ENCODE results near the gene C11orf65.

C11orf65 gene

DNA sequence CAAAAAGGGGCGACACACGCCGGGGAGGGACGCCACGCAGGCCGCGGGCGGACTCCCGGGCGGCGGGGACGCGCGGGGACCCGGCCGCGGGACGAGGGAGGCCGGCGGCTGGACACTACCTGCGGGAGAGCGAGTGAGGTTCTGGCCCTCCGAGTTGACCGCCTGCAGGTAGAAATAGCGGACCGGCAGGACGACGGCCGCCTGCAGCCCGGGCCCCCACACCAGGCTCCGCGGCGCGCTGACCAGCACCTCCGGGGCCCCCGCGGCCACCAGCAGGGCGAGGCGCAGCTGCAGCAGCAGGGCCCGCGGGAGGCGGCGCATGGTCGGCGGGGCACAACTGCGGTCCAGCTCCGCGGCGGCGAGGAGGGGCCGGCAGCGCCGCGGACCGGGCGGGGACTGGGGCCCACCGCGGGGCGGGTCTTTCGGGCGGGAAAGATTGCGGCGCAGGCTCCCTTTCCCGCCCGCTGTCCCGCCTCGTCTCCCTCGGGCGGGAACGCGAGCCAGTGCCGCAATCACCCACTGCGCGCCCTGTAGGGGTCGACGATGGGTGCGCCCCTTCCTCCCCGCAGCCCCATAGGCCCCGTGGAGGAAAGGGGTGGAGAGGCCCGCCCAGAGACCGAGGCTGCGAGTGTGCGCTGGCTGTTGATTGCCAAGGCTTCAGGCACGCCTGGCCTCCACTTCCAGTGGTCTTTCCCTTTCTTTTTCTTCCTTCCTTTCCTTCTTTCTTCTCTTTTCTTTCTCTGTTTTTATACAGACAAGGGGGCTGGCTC lies 30.9 kb upstream of the C11orf65 start, which contains the start of gene POGLUT3:
Gene POGLUT3 (minus strand): TSS at position 339 of the 770 bp plus-strand sequence. CDS start 18 bp downstream, at position 321.
- TF ChIP-seq TAF1 (IDR thresholded peaks at IDR 0.05; ENCODE audit: borderline replicate concordance, insufficient read depth, low read length), result no peak
- TF ChIP-seq FOXP2 (optimal IDR thresholded peaks at IDR 0.05; ENCODE audit: borderline replicate concordance, extremely low read depth, extremely low read length, insufficient read depth), result peak; percentile 14

DNA sequence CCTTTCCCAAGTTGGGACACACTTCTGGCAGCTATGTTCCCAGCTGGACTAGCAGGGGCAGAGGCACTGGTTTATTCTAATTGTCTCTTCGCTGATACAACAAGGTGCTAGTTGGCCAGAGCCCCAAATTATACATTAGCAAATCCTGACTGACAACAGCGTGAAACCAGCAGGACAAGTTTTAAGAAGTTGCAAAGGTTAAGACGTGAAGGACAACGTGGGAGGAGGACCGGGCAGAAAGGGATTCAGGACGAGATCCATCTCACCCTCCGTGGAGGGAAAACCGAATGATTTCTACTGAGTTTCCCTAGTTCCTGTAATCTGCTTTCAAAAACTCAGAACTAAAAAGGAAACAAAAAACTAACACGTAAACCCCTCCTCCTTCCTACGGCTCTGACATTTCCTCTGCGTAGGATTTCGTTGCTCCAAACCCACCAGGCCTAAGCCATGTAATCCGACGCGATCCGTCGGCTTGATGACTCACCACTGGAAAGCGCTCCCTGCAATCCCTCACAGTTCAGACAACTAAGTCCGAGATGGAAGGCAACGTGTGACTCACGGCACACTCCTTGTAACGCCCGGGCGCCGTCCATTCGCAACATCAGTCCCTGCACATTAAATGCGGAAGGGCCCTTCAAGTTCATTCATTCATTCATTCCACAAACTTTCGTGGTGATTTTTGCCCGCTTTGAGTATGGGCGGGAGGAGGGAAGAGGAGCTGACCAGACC lies 30.2 kb upstream of the C11orf65 start:
- TF ChIP-seq POLR2AphosphoS5 (IDR thresholded peaks at IDR 0.05; ENCODE audit: low read depth, low read length) (peak; percentile 63; the same call in 1 of the 2 replicates), SIN3A (IDR thresholded peaks at IDR 0.05; ENCODE audit: borderline replicate concordance, insufficient read depth, low read length) (no peak), TAF1 (IDR thresholded peaks at IDR 0.05; ENCODE audit: borderline replicate concordance, insufficient read depth, low read length) (peak; percentile 62; the same call in 1 of the 2 replicates), FOXP2 (optimal IDR thresholded peaks at IDR 0.05; ENCODE audit: borderline replicate concordance, extremely low read depth, extremely low read length, insufficient read depth) (peak; percentile 62)
- TF ChIP-seq, protein P1, sequence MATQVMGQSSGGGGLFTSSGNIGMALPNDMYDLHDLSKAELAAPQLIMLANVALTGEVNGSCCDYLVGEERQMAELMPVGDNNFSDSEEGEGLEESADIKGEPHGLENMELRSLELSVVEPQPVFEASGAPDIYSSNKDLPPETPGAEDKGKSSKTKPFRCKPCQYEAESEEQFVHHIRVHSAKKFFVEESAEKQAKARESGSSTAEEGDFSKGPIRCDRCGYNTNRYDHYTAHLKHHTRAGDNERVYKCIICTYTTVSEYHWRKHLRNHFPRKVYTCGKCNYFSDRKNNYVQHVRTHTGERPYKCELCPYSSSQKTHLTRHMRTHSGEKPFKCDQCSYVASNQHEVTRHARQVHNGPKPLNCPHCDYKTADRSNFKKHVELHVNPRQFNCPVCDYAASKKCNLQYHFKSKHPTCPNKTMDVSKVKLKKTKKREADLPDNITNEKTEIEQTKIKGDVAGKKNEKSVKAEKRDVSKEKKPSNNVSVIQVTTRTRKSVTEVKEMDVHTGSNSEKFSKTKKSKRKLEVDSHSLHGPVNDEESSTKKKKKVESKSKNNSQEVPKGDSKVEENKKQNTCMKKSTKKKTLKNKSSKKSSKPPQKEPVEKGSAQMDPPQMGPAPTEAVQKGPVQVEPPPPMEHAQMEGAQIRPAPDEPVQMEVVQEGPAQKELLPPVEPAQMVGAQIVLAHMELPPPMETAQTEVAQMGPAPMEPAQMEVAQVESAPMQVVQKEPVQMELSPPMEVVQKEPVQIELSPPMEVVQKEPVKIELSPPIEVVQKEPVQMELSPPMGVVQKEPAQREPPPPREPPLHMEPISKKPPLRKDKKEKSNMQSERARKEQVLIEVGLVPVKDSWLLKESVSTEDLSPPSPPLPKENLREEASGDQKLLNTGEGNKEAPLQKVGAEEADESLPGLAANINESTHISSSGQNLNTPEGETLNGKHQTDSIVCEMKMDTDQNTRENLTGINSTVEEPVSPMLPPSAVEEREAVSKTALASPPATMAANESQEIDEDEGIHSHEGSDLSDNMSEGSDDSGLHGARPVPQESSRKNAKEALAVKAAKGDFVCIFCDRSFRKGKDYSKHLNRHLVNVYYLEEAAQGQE (IDR thresholded peaks at IDR 0.05; ENCODE audit: insufficient read depth in 1 of 2, low read depth in 2 of 2, low read length in 2 of 2), result no peak

DNA sequence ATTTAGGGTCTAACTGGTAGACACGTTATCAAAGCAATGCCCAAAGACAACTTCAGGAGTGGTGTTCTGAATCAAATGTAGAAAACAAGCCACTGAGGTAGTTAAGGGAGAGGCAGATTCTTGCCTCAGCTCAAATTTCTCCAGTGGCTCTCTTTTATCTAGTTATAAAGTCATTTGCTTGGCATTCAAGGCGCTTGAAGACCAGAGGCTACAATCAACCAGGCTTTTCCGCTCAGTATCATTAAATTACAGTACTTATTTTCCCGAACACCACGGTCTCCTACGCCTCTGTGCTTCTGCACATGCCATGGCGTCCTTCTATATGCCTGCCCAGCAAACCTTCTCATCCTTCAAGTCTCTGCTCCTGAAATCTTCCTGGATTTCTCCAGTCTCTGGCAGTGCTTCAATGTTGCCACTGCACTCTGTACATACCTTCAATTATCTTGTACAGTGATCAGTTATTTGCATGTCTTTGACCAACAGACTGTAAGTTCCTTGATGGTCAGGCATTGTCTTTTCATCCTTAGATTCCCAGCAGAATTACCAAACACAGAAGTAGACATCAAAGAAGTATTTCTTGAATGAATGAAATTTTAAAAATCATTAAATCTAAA lies 29.4 kb upstream of the C11orf65 start:
- TF ChIP-seq TAF1 (IDR thresholded peaks at IDR 0.05; ENCODE audit: borderline replicate concordance, insufficient read depth, low read length), result no peak
- no peak for TF ChIP-seq POLR2AphosphoS5 (IDR thresholded peaks at IDR 0.05; ENCODE audit: low read depth, low read length)
- TF ChIP-seq, protein P1 (IDR thresholded peaks at IDR 0.05; ENCODE audit: insufficient read depth in 1 of 2, low read depth in 2 of 2, low read length in 2 of 2), result no peak

DNA sequence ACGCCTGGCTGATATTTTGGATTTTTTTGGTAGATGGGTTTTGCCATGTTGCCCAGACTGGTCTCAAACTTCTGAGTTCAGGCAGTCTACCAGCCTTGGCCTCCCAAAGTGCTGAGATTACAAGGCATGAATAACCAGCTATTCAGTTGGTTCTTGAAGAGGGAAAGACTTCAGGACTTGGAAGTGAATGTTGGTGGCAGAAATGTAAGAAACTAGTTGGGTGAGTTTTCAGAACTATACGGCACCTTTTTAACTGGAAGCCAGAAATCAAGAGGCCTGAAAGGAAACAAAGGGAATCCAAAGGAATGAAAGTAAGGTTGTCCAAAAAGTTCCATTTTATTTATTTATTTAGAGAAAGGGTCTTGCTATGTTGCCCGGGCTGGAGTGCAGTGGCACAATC lies 28.0 kb upstream of the C11orf65 start:
- no peak for TF ChIP-seq SIN3A (IDR thresholded peaks at IDR 0.05; ENCODE audit: borderline replicate concordance, insufficient read depth, low read length)
- TF ChIP-seq POLR2AphosphoS5 (IDR thresholded peaks at IDR 0.05; ENCODE audit: low read depth, low read length), result no peak
- TF ChIP-seq, protein P1 (IDR thresholded peaks at IDR 0.05; ENCODE audit: insufficient read depth in 1 of 2, low read depth in 2 of 2, low read length in 2 of 2), result no peak
- no peak for TF ChIP-seq TAF1 (IDR thresholded peaks at IDR 0.05; ENCODE audit: borderline replicate concordance, insufficient read depth, low read length)
- TF ChIP-seq FOXP2 (optimal IDR thresholded peaks at IDR 0.05; ENCODE audit: borderline replicate concordance, extremely low read depth, extremely low read length, insufficient read depth), result no peak

DNA sequence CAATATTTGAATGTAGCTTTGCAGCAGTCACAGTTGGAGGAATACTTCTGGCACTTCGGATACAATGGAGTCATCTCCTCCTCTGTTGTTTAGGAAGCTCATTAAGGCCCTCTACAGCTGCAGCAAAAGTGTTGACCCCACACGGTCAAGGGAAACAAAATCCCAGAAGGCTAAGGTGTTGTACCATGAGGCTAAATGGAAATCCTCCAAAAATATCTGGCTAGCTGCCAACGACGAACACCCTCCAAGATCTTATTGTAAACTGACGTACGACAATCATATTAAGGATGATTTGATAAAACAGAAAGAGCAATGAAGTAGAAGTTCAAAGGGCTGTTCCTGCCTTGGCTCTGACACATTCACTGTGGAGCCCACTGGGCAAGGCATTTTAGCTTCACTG lies 26.9 kb upstream of the C11orf65 start:
- TF ChIP-seq, protein P1 (IDR thresholded peaks at IDR 0.05; ENCODE audit: insufficient read depth in 1 of 2, low read depth in 2 of 2, low read length in 2 of 2), result no peak
- no peak for TF ChIP-seq POLR2AphosphoS5 (IDR thresholded peaks at IDR 0.05; ENCODE audit: low read depth, low read length)
- TF ChIP-seq FOXP2 (optimal IDR thresholded peaks at IDR 0.05; ENCODE audit: borderline replicate concordance, extremely low read depth, extremely low read length, insufficient read depth), result no peak
- TF ChIP-seq TAF1 (IDR thresholded peaks at IDR 0.05; ENCODE audit: borderline replicate concordance, insufficient read depth, low read length), result no peak
- TF ChIP-seq SIN3A (IDR thresholded peaks at IDR 0.05; ENCODE audit: borderline replicate concordance, insufficient read depth, low read length), result no peak

All from PFSK-1 (cell line).